ENCODE measurements around the gene NUDT14.
A peak's percentile ranks its signal among the peaks of the same experiment; 100 is the strongest.

NUDT14 gene

GRCh38 chr14:105182296-105183020 is 1.3 kb upstream of the NUDT14 start:
- H3K27ac ChIP-seq: no peak overlapping the region
- TF ChIP-seq CTCF (IDR thresholded peaks at IDR 0.05): no peak
- no peak for TF ChIP-seq ZFX (IDR thresholded peaks at IDR 0.05; ENCODE audit: borderline replicate concordance)

DNA sequence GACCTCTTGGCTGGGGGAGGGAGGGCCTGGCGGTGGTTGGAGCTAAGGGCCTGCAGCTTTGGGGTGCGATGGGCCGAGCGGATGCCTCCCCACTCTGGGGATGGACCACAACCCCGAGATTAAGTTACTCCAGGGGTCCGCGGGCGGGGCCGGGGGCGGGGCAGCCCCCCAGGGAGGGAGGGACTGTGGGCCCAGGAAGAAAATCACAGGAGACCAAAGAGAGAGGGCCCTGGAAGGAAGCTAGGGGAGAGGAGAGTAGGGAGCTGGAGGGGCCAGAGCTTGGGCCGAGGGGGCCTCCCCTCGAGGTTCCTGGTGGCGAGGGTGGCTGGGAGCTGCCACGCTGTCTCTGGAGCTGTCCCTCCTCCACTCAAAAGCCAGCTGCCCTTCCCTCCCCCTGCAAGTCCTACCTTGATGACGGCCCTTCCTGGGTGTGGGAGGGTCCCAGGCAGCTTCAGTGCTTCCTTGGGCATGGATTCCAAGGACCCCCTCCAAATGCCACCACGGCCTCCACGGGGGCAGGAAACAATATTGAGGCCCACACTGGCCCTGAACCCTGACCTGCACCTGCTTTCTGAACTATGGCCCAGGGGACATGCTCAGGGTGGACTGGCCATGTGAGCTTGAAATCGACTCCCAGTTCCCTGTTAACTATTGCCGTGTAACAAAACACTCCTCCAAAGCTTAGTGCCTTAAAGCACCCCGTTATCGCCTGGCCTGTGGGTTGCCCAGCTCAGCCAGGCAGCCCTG is 610 bp upstream of the NUDT14 start:
- H3K27ac ChIP-seq: peak overlapping the region; percentile 58
- TF ChIP-seq ZFX (IDR thresholded peaks at IDR 0.05; ENCODE audit: borderline replicate concordance) (no peak), CTCF (IDR thresholded peaks at IDR 0.05) (no peak)

DNA sequence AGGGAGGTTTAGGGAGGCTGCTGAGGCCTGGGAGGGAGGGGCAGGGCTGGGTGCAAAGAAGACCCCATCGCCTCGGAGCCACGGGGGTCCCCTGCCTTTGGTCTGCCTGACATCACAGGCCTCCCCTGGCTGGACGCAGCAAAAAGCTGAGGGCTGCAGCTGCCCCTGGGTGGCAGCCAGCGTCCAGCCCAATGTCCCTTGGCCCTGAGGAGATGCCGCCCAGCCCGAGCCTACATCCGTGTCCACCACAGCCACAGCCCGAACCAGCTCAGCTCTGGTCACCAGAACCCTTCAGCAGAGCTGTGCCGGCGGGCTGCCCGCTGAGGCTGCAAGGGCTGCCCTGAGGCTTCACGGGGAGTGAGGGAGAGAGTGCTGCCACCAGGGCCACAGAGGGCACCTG is 1.9 kb downstream of the NUDT14 start:
- TF ChIP-seq CTCF (IDR thresholded peaks at IDR 0.05) (no peak), ZFX (IDR thresholded peaks at IDR 0.05; ENCODE audit: borderline replicate concordance) (no peak)
- no peak overlapping the region for H3K27ac ChIP-seq

DNA sequence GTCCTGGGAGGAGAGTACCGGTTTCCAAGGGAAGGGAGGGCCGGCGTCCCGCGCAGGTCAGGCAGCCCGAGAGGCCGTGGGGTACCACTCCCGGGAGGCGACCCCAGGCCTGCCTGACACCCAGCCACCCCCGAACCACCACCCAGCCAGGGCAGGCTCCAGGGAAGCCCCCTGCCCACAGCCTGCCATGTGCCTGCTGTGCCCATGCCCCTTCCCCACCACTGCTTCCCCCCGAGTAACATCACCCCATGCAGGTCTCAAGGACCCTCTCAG is 2.3 kb downstream of the NUDT14 start:
- TF ChIP-seq CTCF (IDR thresholded peaks at IDR 0.05) (no peak), ZFX (IDR thresholded peaks at IDR 0.05; ENCODE audit: borderline replicate concordance) (no peak)
- H3K27ac ChIP-seq: no peak overlapping the region

- H3K27ac ChIP-seq: no peak overlapping the region
- TF ChIP-seq ZFX (IDR thresholded peaks at IDR 0.05; ENCODE audit: borderline replicate concordance): no peak
- TF ChIP-seq CTCF (IDR thresholded peaks at IDR 0.05): no peak
These were observed 2.8 kb downstream of the NUDT14 start for GRCh38 chr14:105178069-105178867.

DNA sequence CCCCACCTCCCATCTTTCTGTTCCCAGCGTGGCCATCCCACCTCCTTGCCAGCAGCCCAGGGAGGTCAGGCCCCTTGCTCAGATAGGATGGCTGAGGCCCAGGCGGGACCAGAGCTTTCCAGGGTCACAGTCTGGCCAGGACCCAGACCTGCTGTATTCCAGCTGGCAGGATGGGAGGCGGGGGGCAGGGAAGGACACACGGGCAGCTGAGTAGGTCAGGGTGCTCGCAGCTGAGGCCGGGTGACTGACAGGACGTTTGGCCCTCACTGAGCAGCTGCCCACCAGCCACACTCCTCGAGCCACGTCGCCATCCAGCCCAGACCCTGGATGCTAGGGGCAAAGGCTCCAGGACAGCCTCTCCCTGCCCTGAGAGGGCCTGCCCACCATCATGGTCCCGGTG is 4.0 kb downstream of the NUDT14 start:
- TF ChIP-seq CTCF (IDR thresholded peaks at IDR 0.05) (no peak), ZFX (IDR thresholded peaks at IDR 0.05; ENCODE audit: borderline replicate concordance) (no peak)
- H3K27ac ChIP-seq: no peak overlapping the region

DNA sequence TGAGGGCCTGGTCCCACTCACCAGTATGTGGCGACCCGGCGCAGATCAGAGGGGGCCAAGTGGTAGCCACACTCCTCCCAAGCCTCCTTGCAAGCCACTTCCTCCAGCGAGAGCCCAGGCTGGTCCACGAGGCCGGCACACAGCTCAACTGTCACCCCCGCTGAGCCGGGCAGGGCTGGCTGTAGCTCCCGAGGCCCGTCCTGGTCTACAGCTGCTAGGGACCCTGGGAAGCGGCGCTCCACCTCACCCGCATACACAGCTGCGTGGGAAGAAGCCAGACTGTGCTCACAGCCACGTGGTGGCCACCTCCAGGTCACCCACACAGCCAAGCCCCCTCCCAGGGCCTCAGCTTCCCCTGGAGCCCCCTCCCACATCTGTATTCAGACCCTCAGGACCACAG is 4.6 kb downstream of the NUDT14 start:
- H3K27ac ChIP-seq: no peak overlapping the region
- TF ChIP-seq ZFX (IDR thresholded peaks at IDR 0.05; ENCODE audit: borderline replicate concordance) (no peak), CTCF (IDR thresholded peaks at IDR 0.05) (no peak)

Measured in 22Rv1 (cell line).